Measurements from ENCODE around the gene JPT2.
"Not testable (repeated sequence)": the region's sequence is repeated elsewhere in the genome, so short reads cannot be mapped to it uniquely, and the experiment has no call there.

The JPT2 gene

GRCh38 chr16:1732071-1732470 lies 54.0 kb downstream of the JPT2 start:
- no peak for DNase-seq (ENCODE audit: low spot score)

DNA sequence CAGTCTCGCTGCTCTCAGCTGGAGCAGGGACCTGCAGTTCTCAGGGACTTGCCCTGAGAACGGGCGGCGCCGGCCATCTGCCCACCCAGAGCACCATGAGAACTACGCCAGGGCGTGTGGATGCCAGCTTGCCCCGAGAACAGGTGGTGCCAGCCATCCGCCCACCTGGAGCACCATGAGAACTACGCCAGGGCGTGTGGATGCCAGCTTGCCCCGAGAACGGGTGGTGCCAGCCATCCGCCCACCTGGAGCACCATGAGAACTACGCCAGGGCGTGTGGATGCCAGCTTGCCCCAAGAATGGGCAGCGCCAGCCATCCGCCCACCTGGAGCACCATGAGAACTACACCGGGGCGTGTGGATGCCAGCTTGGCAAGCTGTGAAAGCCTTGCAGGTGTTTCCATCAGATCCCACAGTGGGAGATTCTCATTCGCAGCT lies 54.5 kb downstream of the JPT2 start:
- DNase-seq (ENCODE audit: low spot score): not testable (repeated sequence)

GRCh38 chr16:1734123-1734522 lies 56.0 kb downstream of the JPT2 start:
- no peak for DNase-seq (ENCODE audit: low spot score)

DNA sequence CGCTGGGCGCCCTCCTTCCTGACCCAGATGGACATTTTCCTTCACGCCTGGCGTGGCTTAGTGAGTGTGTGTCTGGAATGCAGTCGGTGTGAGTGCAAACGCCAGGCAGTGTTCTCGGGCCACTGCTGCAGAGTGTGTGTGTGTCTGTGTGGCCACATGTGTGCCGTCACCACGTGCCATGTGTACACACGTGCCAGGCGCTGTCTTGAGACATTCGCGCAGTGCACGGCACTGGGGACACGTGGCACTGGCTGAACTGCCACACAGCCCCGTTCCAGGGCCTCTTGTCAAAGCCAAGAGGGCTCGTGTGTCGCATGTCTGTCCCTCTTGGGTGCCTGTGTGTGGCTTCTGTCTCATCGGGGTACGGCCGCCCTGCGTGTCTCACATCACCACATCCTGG lies 56.7 kb downstream of the JPT2 start:
- DNase-seq (ENCODE audit: low spot score): no peak

DNA sequence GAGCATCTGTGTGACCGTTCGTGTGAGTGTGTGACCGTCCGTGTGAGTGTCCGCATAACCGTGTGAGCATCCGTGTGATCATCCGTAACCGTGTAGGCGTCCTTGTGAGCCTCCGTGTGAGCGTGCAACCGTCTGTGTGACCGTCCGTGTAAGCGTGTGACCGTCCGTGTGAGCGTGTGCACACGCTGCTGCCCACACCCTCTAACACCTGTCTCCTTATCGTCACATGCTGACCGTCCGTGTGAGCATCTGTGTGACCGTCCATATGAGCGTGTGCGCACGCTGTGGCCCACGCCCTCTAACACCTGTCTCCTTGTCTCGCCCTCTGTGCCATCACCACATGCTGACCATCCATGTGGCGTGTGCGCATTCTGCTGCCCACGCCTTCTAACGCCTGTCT lies 62.2 kb downstream of the JPT2 start:
- DNase-seq (ENCODE audit: low spot score): no peak

DNA sequence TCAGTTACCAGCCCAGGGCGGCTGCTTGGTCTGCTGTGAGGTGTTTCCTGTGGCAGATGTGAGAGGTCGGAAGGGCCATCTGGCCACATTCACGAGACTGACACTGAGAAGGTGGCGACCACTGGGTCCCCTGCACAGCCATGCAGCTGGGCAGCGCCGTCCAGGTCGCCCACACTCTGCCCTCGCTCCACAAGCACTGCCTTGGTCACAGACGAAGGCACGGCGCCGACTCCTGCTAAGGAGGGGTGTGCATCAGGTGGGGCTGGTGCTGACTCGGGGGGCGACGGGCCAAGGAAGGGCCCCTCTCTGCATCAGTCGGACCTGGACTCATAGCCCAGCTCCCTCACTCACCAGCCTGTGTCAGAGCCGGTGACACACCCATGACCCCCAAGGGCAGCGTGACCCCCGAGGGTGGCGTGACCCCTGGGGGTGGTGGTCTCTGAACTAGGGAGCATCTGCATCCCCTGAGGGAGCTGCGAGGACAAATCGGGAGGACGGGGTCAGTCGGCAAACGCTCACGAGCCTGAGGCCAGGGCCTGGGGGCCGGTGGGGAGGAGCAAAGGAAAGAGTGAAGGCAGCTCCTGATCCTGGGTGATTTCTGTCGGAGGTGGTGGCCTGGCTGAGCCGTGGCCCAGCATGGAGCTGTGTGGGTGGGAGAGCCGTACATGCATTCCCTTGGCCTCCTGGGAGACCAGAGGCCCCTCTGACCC lies 62.9 kb downstream of the JPT2 start:
- DNase-seq (ENCODE audit: low spot score): no peak

DNA sequence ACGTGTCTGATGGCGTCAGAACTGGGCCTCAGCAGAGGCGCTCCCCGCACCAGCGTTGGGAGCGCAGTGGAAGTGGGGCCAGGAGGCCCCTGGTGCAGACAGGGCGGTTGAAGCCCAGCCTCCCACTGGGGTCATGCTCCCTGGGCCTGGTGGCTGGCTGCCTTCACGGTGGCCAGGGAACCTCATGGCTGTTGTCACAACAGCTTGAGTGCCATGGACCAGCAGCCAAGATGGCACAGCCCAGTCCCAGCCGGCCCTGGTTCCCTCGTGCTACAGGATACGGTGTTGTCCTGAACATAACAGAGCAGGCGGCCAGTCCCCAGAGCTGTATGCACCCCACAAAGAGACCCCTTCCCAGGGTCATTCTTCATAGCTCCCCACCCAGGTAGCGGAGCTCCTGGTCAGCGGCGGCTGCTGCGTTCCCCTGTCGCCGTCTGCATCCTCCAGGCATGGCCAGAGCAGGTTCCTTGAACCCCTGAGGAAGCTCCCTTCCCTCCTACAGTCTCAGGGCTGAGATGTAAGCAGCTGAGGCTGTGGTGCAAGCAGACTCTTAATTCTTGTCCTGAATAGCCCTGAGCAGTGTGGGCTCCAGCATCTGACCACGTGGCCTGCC lies 63.6 kb downstream of the JPT2 start:
- no peak for DNase-seq (ENCODE audit: low spot score)

- DNase-seq (ENCODE audit: low spot score): no peak
These were observed 65.6 kb downstream of the JPT2 start for GRCh38 chr16:1743376-1744337.

- DNase-seq (ENCODE audit: low spot score): no peak
These were observed 66.3 kb downstream of the JPT2 start for GRCh38 chr16:1744338-1744840.

DNA sequence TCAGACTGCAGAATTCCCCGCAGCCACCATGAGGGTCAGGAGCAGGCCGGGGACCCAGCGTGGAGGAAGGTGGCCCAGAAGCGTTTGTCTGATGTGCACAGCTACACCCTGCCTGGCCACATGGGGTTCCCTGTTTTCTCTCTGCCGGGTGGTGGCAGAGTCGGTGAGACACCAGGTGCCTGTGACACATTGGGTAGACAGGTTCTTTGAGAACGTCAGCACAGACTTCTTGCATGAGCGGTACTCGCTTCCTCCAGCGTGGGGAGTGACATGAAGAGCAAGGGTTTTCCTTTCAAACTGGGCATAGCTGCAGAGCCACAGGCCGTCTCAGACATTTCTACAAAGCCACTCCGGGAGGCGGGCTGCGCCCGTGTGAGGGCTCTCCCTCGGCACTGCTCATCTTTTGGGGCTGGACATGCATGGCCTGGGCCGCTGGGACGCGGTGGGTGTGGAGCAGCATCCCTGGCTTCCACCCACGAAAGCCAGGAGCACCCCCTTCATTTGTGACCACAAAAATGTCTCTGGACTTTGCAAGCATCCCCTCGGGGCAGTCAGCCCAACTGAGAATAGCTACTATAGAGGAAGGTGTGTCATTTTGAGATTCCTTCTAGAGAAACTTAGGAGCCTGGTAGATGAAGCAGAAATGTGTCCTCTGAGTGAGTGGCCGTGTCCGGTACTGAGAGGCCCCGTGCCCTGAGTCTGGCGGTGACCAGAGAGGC lies 67.3 kb downstream of the JPT2 start:
- peak; percentile 78 for DNase-seq (ENCODE audit: low spot score)

DNA sequence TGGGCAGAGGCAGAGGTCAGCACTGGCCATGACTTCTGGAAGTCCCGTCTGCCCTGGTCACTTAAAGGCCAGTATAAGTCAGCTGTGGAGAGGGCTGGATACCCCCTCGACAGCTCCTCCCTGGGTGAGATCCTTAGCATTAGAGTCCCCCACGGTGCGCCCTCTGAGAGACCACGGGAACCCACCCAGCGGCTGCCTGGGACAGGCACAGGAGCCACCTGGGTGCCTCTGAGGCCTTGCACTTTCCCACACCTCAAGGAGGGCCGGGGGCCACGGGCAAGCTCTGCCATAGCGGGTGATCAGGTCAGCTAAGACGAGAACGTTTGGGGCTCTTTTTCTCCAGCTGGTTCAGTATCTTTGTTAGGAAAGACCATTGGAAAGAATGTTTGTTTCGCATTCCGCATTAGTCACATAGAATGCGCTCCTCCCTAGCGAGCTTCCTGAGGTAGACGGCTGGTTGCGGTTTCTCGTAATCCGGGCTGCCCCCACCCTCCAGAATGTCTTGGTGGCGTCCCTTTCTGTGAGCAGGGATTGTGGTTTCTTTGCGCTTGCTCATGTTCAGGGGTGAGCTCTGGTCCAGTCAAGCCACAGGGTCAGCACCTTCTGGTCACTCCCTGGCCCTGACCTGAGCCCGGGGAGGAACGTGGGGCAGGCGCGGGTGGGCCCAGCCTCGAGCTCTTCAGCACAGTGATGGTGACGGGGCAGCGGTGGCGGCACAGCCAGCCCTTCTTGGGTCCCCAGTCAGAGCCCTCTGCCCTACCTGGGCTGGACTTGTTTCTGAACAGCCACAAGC lies 68.0 kb downstream of the JPT2 start:
- DNase-seq (ENCODE audit: low spot score): no peak

- DNase-seq (ENCODE audit: low spot score): no peak
These were observed 68.7 kb downstream of the JPT2 start for GRCh38 chr16:1746693-1747195.

GRCh38 chr16:1747934-1748333 lies 69.9 kb downstream of the JPT2 start:
- DNase-seq (ENCODE audit: low spot score): no peak

- DNase-seq (ENCODE audit: low spot score): no peak
These were observed 71.4 kb downstream of the JPT2 start for GRCh38 chr16:1749152-1750117.
